GM10266 (cell line): ENCODE data around the gene NCKAP5.

Source experiments
- DNase-seq: peaks from one replicate; pipeline ENCODE4 v3.0.0; 2012; ENCODE audit errors: extremely low spot score
- CTCF ChIP-seq: IDR thresholded peaks from 2 replicates; pipeline ENCODE4 v1.5.1; 2012; ENCODE audit warnings: mild to moderate bottlenecking, low read depth; ENCODE audit not compliant: control insufficient read depth, insufficient read depth; ENCODE audit errors: missing control alignments

Gene NCKAP5

DNA sequence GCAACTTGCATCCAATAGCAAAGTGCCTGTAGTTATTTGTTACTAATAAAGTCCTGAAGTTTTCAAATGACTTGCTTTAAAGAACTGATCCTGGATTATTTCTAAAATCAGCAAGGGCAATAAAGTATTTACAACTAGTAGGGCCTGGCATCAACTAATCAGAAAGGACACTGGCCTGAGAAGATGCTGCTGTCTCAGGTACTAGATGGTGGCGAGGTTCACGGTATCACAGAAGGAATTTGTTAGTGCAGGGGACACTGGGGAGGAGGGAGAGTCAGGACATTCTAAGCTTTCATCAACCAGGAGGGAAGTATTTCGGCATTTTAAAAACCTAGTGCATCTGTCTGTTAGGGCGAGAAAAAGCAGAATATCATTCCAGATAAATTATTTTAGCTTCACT lies 458.1 kb downstream of the NCKAP5 start:
- DNase-seq, result no peak
- TF ChIP-seq CTCF, result no peak

- TF ChIP-seq CTCF, result no peak
- DNase-seq, result no peak
Measured at GRCh38 chr2:133109772-133110171, 458.5 kb downstream of the NCKAP5 start.

- no peak for DNase-seq
- TF ChIP-seq CTCF, result no peak
Measured at GRCh38 chr2:133107058-133107815, 461.0 kb downstream of the NCKAP5 start.

- no peak for TF ChIP-seq CTCF
- DNase-seq, result no peak
Measured at GRCh38 chr2:133104871-133105270, 463.4 kb downstream of the NCKAP5 start.

- no peak for TF ChIP-seq CTCF
- DNase-seq, result no peak
Measured at GRCh38 chr2:133098787-133099186, 469.5 kb downstream of the NCKAP5 start.

GRCh38 chr2:133097666-133098065 lies 470.6 kb downstream of the NCKAP5 start:
- no peak for DNase-seq
- TF ChIP-seq CTCF, result no peak

DNA sequence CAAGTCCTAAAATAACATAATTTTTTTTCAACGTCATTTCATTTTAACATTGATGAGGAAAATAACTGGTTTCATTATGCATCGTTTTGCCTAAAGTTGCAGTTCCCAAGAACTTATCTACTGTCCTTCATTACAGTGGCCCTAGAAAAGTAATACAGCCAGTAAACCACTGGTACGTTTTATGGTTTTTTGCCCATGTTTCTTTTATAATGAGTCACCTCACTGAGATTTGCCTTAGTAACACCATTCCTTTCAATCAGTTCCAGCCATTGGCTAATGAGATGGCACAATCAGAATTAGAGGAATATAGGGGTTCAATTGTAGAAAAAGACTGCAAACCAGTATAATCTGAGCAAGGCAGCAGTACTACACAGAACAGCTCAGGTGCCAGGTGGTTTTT lies 475.7 kb downstream of the NCKAP5 start:
- no peak for DNase-seq
- no peak for TF ChIP-seq CTCF
